GM18502 (cell line): ENCODE measurements around the gene ANKRD40CL.
"Not testable (repeated sequence)": the region's sequence is repeated elsewhere in the genome, so short reads cannot be mapped to it uniquely, and the experiment has no call there.

Experiments
- ATAC-seq: cut with Tn5 transposase; IDR thresholded peaks from one replicate; pipeline ENCODE4 v1.9.1; 2021; ENCODE audit warnings: mild to moderate bottlenecking; ENCODE audit not compliant: unreplicated experiment, poor library complexity

ANKRD40CL gene, protein sequence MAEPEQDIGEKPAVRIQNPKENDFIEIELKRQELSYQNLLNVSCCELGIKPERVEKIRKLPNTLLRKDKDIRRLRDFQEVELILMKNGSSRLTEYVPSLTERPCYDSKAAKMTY

DNA sequence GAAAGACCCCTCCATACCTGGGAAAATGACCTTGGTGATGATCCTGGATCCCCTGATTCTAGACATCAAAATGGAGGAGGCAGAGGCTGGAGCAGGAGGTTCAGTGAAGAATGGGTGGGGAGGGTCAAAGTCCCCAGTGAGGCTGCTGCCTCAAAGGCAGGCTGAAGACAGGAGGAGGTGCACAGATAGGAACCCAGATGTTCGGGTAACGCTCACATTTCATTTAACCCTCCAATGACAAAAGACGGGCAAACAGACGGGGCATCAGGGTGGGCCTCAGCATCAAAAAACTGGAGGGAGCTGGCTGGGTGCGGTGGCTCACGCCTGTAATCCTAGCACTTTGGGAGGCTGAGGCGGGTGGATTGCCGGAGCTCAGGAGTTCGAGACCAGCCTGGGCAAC is at the start of gene ANKRD40CL:
ANKRD40CL (minus strand) TSS at position 73 of the 400 bp plus-strand sequence. CDS start 605 bp downstream, outside the sequence.
- no peak for ATAC-seq

DNA sequence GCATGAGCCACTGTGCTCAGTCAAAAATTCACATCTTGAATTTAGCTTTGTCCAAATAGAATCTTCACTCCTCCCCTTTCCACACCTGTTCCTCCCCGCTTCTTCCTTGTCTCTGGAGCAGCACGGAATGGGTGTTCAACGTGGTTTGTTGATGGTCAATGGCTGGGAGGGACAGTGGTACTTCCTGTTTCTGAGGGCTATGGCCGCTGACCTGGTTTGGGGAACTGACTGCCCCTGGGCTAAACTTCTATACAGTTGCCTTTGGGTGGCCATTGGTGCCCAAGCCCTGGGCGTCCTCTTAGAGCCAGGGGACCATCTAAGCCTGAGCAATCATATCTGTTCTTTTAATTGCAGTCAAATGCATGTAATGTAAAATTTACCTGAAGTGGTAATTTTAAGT is 49.0 kb upstream of the ANKRD40CL start:
- no peak for ATAC-seq

DNA sequence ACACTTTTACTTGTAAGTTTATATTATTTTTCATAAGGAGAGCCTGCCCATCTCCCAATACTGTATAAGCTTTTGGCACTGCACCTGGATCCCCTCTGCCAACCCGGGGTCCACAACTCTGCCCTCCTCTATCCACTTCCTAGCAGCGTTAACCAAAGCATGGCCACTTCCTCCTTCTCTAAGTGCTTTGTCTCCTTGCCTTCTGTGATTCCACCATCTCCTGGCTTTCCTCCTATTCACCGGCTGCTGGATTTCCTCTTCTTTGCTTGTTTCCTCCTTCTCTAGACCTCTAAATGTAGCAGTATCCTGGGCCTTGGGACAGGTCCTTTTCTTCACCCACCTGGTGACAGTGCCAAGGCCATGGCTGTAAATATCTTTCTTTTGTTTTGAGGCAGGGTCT is 48.1 kb upstream of the ANKRD40CL start:
- ATAC-seq = no peak

DNA sequence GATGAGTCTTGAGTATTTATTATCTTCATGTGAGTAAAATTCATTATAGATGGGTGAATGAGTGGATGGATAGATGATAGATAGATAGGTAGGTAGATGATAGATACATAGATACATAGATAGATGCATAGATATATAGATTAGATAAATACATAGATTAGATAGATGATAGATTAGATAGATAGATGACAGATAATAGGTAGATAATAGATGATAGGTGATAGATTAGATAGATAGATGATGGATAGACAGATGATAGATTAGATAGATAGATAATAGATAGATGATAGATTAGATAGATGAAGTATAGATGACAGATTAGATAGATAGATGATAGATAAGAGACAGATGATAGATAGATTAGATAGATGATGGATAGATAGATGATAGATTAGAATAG is 46.3 kb upstream of the ANKRD40CL start:
- no peak for ATAC-seq

DNA sequence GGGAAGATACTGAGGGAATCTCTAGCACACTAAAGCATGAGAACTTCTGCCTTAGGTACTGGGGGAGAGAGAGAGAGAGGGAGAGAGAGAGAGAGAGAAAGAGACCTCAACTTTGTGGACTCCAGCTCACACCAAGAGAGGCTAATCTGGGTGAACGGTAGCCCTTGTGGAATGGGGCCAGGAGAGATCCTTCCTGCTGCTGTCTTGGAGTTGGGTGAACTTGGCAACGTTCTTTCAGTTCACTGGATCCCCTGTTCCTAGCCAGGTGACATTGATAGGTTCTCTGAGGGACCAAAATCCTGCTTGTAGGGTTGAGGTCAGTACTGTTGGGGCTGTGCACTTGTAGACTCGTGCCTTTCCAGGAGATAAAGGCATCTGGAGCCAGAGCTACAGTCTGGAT is 41.6 kb upstream of the ANKRD40CL start:
- ATAC-seq = no peak

DNA sequence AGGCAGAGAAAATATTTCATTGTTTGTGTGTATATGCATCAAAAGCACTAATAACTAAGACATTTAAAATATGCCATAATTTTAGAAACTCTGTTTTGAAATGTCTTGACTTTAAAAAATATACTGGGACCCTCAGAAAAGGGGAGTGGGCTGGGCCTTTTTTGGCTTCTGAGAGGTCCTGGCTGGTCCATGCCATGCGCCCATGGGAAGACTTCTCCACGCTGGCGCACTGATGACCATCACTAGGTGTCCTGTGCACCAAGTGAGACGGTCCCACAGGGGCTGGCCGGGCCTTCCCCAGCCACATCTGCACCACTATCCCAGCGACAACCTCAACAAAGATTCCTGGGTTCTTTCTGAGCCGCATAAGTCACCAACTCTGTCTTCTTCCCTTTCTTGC is 41.1 kb upstream of the ANKRD40CL start:
- ATAC-seq = no peak

DNA sequence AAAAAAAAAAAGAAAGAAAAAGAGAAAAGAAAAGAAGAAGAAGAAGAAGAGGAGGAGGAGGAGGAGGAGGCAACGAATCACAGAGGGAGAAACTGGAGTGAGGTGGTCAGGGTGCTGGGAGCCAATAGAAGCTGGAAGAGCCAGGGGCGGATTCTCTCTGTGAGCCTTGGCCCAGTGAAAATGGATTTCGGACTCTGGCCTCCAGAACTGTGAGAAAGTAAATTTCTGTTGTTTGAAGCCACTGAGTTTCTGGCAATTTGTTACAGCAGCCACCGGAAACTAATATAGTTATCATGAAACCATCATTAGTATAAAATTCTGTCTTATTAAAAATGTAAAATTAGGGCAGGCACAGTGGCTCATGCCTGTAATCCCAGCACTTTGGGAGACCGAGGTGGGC is 40.4 kb upstream of the ANKRD40CL start:
- no peak for ATAC-seq

DNA sequence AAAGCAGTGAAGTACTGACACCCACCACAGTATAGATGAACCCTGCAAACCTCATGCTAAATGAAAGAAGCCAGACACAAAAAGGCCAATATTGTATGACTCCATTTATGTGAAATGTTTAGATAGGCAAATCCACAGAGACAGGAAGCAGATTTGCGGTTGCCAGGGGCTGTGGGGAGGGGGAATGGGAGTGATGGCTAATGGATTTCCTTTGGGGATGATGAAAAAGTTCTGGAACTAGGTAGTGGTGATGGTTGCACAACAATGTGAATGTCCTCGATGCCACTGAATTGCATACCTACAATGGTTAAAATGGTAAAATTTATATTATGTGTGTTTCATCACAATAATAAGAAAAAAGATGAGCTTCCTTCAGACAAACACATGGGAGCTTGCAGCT is 39.7 kb upstream of the ANKRD40CL start:
- ATAC-seq = no peak

DNA sequence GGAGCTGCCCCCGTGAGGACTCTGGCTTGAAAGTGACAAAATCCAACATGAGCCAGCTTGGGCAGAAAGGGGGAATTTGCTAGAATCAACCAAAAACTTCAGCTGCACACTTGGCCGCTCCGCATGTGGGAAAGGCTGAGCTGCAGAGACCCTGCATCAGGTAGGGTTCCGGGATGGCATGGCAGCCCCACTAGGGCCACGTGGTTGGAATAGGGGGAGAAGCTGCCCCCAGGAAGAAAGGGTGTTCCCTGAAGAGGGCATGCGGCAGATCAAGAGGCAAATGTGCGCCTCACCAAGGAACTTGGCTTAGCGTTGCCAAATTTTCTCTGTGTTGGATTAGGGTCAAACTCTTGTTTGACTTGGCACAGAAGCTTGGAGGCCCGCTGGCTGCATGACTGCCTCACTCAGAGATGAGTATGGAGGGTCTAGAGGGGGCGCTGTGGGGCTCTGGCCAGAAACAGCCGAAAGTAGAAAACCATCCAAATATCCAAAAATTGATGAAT is 38.9 kb upstream of the ANKRD40CL start:
- ATAC-seq = no peak

DNA sequence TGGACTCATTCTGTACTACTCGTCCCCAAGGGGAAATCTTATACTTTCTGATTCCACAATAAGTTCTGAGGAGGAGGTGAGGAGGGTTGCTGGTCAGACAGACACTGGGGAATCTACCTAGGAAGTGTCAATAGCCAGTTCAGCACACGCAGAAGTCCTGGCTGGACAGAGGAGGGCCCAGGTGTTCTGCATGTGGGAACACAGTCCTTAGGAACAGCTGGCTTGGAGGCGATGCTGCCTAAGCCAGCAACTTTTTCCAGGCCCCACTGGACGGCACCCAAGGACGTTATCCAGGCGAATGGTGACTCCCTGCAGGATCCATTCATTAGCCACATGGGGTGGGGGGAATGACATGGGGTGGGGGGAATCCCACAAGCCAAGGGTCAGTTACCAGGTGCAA is 38.2 kb upstream of the ANKRD40CL start:
- no peak for ATAC-seq

DNA sequence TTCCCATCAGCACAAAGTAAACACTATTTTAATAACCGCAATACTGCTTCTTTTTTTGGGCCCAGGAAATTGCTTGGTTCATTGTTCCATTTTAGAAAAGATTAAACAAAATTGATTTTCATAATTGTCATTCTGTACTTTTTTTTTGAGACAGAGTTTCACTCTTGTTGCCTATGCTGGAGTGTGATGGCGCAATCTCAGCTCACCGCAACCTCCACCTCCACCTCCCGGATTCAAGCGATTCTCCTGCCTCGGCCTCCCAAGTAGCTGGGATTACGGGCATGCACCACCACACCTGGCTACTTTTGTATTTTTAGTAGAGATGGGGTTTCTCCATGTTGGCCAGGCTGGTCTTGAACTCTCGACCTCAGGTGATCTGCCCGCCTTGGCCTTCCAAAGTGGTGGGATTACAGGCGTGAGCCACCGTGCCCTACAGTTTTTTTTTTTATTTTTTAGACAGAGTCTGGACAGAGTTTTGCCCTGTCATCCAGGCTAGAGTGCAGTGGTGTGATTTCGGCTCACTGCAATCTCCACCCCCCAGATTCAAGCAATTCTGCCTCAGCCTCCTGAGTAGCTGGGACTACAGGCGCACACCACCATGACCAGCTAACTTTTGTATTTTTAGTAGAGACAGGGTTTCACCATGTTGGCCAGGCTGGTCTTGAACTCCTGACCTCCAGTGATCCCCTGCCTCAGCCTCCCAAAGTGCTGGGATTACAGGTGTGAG is 37.6 kb upstream of the ANKRD40CL start:
- ATAC-seq = not testable (repeated sequence)

DNA sequence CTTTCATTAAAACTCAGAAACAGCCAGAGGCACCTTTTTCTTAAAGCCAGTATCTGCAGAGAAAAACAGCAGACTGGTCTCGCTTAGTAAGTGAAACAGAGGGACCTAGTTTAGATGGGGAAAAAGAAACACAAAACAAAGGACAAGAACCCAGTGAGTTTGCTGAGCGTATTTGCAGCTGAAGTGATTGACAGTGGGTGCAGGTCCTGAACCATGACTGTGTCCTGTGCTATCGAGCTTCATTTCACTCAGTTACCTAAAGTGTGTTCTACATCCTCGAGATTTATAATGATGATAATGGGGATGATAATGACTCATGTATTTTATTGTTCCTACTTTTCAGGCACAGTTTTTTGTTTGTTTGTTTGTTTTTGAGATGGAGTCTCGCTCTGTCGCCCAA is 36.4 kb upstream of the ANKRD40CL start:
- no peak for ATAC-seq

DNA sequence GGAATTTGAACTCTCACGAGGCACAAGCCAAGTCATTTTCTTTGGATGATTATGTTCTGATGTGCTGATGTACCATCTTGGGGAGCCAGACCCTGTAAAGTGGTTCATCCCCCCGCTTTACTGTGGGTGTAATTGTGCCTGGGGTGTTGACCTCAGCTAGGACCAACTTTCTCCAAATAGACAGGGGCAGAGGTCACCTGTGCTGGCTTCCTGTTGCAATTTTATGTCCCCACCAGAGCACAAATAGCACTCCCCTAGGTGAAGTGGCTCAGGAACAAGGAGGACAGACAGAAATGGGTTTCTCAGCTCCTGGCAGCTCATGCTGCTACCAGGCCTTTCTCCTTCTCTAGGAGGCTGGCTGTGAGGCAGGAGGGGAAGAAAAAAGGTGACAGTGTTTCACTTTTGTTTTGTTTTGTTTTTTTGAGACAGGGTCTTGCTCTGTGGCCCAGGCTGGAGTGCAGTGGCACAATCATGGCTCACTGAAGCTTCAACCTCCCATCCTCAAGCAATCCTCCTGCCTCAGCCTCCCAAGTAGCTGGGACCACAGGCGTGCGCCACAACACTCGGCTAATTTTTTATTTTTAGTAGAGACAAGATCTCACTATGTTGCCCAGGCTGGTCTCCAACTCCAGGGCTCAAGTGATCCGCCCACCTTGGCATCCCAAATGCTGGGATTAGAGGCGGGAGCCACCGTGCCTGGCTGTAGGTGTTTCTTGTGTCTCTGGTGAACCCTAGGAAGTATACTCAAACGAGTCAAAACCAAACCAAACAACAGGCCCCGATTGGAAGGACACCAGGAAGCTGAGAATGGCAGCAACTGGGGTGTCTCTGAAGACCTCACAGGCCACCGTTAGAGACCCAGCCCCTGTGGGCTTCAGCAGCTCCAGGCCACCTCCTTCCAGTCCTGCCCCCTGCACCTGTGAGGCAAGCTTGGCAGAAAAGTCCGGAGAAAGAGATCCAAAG is 35.6 kb upstream of the ANKRD40CL start:
- ATAC-seq = no peak

DNA sequence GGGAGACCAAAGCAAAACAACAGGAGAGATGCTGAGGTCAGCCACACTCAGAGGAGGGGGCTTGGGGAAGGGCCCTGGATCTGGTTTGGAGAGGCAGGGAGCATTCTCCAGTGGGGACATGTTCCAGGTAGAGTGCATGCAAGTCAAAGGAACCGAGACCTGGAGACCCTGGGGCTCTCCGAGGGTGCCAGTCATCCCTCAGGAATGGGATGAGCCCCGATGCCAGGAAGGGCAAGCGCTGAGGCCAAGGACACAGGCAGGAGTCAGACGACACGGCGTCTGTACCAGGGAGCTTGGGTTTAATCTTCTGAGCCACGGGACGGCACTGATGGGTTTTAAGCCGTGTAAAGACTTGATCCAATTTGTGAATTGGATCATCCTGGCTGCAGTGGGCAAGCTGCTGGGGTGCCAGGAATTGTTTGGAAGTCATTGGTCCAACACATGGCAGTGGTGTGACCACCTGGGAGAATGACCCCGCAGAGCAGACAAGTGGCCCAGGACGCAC is 32.9 kb upstream of the ANKRD40CL start:
- ATAC-seq = no peak

DNA sequence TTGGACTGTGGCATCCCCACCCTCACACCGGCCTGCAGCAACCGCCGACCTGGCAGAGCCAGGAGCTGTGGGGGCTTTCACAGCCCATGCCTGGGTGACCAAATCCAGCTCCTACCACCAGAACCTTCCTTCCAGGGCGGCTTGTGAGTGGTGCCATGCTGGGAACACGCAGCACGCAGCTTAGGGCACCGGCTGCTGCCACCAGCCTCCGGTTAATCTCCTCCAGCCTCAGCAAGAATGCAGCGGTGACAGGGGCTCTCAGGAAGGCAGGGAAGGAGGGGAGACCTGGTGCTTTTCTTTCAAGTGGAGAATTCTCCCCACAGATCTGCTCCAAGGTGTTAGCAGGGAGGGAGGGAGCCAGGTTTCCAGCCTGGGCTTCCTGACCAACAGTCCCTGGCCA is 32.3 kb upstream of the ANKRD40CL start:
- ATAC-seq = no peak

DNA sequence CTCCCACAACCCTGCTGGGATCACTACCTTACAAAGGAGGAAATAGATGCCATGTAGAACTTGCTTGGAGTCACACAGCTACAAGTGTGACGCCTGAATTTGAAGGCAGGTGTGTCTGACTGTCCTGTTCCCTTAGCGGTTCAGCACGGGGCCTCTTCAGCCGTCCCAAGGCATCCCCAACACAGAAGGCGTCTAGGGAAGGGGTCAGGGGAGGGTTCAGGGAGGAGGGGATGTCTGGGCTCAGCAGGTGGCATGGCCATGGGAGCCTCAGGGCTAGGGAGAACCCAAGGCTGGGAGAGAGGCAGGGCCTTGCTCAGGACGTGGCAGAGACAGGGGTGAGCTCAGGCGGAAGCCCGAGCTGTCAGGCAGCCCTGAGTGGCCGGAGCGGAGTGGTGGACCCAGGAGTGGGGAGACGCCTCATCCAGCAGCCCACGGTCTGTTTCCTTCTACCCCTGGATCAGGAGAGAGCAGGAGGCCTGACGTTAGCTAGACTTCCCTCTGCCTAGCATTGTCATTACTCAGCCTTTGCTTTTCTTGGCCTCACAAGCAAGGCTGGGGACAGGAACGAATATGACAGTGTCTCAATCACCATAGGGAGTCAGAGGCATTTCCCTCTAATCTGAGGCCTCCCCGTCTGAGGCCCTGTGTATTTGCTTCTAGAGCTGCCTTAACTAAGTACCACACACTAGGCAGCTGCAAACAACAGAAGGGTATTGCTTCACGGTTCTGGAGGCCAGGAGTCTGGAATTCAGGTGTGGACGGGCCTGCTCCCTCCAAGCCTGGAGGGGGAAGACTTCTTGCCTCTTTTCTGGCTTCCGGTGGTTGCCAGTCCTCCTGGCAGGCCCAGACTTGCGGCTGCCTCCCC is 31.3 kb upstream of the ANKRD40CL start:
- ATAC-seq = no peak

DNA sequence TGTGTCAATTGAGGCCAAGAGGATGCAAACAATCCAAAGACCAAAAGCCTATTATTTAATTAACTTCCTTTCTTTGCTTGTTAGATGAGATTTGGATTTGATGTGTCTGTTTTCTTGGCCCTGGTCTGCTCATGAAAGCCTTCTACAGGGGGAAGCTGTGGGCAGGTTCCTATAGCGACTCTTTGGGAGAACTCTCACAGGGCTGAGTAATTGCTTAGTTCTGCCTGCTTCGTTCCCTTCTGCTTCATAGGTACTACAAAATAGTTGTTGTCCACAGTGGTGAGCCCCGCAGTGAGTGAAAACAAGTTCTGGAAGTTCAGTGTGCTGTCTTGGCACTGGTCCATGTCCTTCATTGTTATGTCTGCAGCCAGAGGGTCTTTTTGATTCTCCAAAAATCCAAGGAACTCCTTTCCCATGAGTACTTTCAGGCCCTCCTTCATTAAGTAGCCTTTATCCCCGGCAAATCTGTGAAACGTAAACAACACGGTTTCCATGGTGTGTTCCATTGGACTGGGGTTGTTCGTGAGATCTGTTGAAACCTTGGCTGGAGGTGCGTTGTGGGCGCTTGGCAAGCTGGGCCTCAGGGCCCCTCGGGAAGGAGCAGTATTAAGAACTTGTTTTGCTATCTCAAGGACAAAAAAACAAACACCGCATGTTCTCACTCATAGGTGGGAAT is 30.0 kb upstream of the ANKRD40CL start:
- no peak for ATAC-seq

DNA sequence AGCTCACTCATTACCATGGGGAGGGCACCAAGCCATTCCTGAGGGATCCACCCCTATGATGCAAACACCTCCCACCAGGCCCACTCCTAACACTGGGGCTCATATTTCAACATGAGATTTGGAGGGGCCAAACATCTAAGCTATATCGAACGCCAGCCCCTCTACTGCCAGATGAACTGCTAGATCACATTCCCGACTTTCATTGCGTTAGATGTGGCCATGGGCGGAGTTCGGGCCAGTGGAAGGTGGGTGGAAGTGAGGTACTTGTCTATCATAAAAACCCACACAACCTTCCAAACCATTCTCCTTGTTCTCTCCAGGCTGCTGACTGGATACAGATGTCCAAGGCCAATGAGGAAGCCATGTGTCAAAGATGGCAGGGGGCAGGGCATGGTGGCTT is 27.0 kb upstream of the ANKRD40CL start:
- ATAC-seq = no peak

DNA sequence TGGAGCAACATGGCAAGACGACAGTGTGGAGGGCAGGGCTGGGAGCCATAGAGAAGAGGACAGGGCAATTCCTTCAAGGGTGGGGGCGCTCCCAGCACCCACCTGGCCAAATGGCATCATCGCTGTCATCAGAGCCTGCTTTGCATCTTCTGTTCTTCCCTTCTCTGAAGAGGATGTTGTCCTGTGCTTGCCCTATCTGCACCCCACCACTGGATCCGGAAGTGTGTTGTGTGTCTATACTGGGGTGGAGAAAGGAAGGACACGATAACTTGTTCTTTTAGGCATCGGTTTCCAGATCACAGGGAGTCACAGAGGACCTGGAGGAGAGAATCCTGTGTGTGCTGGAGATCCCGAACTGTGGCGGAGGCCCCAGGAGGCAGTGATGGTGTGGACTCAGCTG is 25.7 kb upstream of the ANKRD40CL start:
- no peak for ATAC-seq
